Amniotic epithelial cell (primary cell): ENCODE results near the gene DRAP1.
"Not testable (repeated sequence)": the region's sequence is repeated elsewhere in the genome, so short reads cannot be mapped to it uniquely, and the experiment has no call there.

ENCODE experiments used
- DNase-seq: peaks from one replicate; pipeline ENCODE4 v3.0.0-alpha.2; 2010; ENCODE audit warnings: low read depth

The DRAP1 gene

GRCh38 chr11:65886826-65887722 is 32.2 kb upstream of the DRAP1 start:
- no peak for DNase-seq

GRCh38 chr11:65887723-65888162 is 31.5 kb upstream of the DRAP1 start:
- peak; percentile 22 for DNase-seq

- peak; percentile 95 for DNase-seq
Measured at GRCh38 chr11:65888163-65888814, 30.9 kb upstream of the DRAP1 start, which contains the start of gene FIBP. FIBP (minus strand) TSS chr11:65888471; CDS start chr11:65888418, 53 bp downstream.

GRCh38 chr11:65890324-65891218 is 28.7 kb upstream of the DRAP1 start, which contains the start of gene CCDC85B:
CCDC85B (plus strand) TSS chr11:65890673; CDS start chr11:65890784, 111 bp downstream.
- DNase-seq = peak; percentile 89

GRCh38 chr11:65891219-65892136 is 27.7 kb upstream of the DRAP1 start:
- DNase-seq = peak; percentile 27

GRCh38 chr11:65892137-65892540 is 27.1 kb upstream of the DRAP1 start:
- DNase-seq = not testable (repeated sequence)

GRCh38 chr11:65892661-65893317 is 26.4 kb upstream of the DRAP1 start:
- DNase-seq = no peak

GRCh38 chr11:65894034-65894591 is 25.1 kb upstream of the DRAP1 start:
- no peak for DNase-seq

- DNase-seq = no peak
Measured at GRCh38 chr11:65895482-65895981, 23.7 kb upstream of the DRAP1 start.

- DNase-seq = no peak
Measured at GRCh38 chr11:65896034-65896999, 22.9 kb upstream of the DRAP1 start.

- DNase-seq = no peak
Measured at GRCh38 chr11:65897020-65897471, 22.2 kb upstream of the DRAP1 start.

- DNase-seq = peak; percentile 31
Measured at GRCh38 chr11:65898656-65899355, 20.4 kb upstream of the DRAP1 start.

- DNase-seq = peak; percentile 59
Measured at GRCh38 chr11:65899356-65900124, 19.7 kb upstream of the DRAP1 start.

- DNase-seq = peak; percentile 92
Measured at GRCh38 chr11:65900125-65900898, 18.9 kb upstream of the DRAP1 start, which contains the start of gene FOSL1. FOSL1 (minus strand) TSS chr11:65900388; CDS start chr11:65900339, 49 bp downstream.

- no peak for DNase-seq
Measured at GRCh38 chr11:65900899-65901180, 18.4 kb upstream of the DRAP1 start.

GRCh38 chr11:65903068-65903481 is 16.2 kb upstream of the DRAP1 start:
- peak; percentile 72 for DNase-seq
